ENCODE measurements around the gene FGFBP2.

The FGFBP2 gene

GRCh38 chr4:15948826-15949225 lies 14.1 kb downstream of the FGFBP2 start:
- ATAC-seq (no peak), DNase-seq (ENCODE audit: low spot score in 2 of 2) (no peak)
- Mint-ChIP-seq H3K36me3 (no peaks in the 10 kb centered on the region), H3K27ac (no peak overlapping the region), H3K4me1 (no peaks in the 10 kb centered on the region), H3K4me3 (no peak overlapping the region), H3K9me3 (no peaks in the 10 kb centered on the region)

- no peak overlapping the region for H3K4me3 Mint-ChIP-seq
- no peaks in the 10 kb centered on the region for H3K36me3 Mint-ChIP-seq
- H3K9me3 Mint-ChIP-seq: no peaks in the 10 kb centered on the region
- no peak for ATAC-seq
- H3K27ac Mint-ChIP-seq: no peak overlapping the region
- no peaks in the 10 kb centered on the region for H3K4me1 Mint-ChIP-seq
- no peak for DNase-seq (ENCODE audit: low spot score in 2 of 2)
Observed at GRCh38 chr4:15947684-15948083, 15.3 kb downstream of the FGFBP2 start.

- ATAC-seq (no peak), DNase-seq (ENCODE audit: low spot score in 2 of 2) (no peak)
- Mint-ChIP-seq H3K4me3 (no peak overlapping the region), H3K36me3 (no peaks in the 10 kb centered on the region), H3K9me3 (no peaks in the 10 kb centered on the region), H3K27ac (no peak overlapping the region), H3K4me1 (no peaks in the 10 kb centered on the region)
Observed at GRCh38 chr4:15945516-15945915, 17.5 kb downstream of the FGFBP2 start.

GRCh38 chr4:15944895-15945294 lies 18.1 kb downstream of the FGFBP2 start:
- no peak overlapping the region for H3K27ac Mint-ChIP-seq
- DNase-seq (ENCODE audit: low spot score in 2 of 2): no peak
- H3K4me1 Mint-ChIP-seq: no peaks in the 10 kb centered on the region

GRCh38 chr4:15942283-15942682 lies 20.7 kb downstream of the FGFBP2 start:
- ATAC-seq (no peak), DNase-seq (ENCODE audit: low spot score in 2 of 2) (no peak)
- H3K4me1 Mint-ChIP-seq: no peaks in the 10 kb centered on the region
- H3K4me3 Mint-ChIP-seq: no peak overlapping the region
- no peaks in the 10 kb centered on the region for H3K36me3 Mint-ChIP-seq
- no peak overlapping the region for H3K27ac Mint-ChIP-seq
- H3K9me3 Mint-ChIP-seq: no peaks in the 10 kb centered on the region

More at GRCh38 chr4:15944895-15945294, 18.1 kb downstream of the FGFBP2 start:
- ATAC-seq: no peak
- Mint-ChIP-seq H3K9me3 (no peaks in the 10 kb centered on the region), H3K36me3 (no peaks in the 10 kb centered on the region), H3K4me3 (no peak overlapping the region)

GRCh38 chr4:15938640-15939039 lies 24.3 kb downstream of the FGFBP2 start, which contains the start of gene FGFBP1:
Gene FGFBP1, minus strand, starts transcription at chr4:15938740. Its CDS starts 2,108 bp downstream, at chr4:15936632.
- Mint-ChIP-seq H3K4me1 (no peaks in the 10 kb centered on the region), H3K4me3 (no peak within 1 kb of the TSS), H3K27ac (no peak within 1 kb of the TSS), H3K9me3 (no peaks in the 10 kb centered on the region), H3K36me3 (no peaks in the 10 kb centered on the region)
- no peak for ATAC-seq
- no peak for DNase-seq (ENCODE audit: low spot score in 2 of 2)

- DNase-seq (ENCODE audit: low spot score in 2 of 2) (no peak), ATAC-seq (no peak)
- Mint-ChIP-seq H3K4me3 (no peak overlapping the region), H3K27ac (no peak overlapping the region), H3K4me1 (no peaks in the 10 kb centered on the region), H3K36me3 (no peaks in the 10 kb centered on the region), H3K9me3 (no peaks in the 10 kb centered on the region)
Observed at GRCh38 chr4:15938182-15938581, 24.8 kb downstream of the FGFBP2 start.

GRCh38 chr4:15936495-15936894 lies 26.5 kb downstream of the FGFBP2 start:
- H3K4me1 Mint-ChIP-seq: no peaks in the 10 kb centered on the region
- H3K27ac Mint-ChIP-seq: no peak overlapping the region
- H3K4me3 Mint-ChIP-seq: no peak overlapping the region
- DNase-seq (ENCODE audit: low spot score in 2 of 2) (no peak), ATAC-seq (no peak)
- no peaks in the 10 kb centered on the region for H3K36me3 Mint-ChIP-seq
- H3K9me3 Mint-ChIP-seq: no peaks in the 10 kb centered on the region

- H3K27ac Mint-ChIP-seq: no peak overlapping the region
- H3K4me1 Mint-ChIP-seq: no peaks in the 10 kb centered on the region
- no peak overlapping the region for H3K4me3 Mint-ChIP-seq
- ATAC-seq (no peak), DNase-seq (ENCODE audit: low spot score in 2 of 2) (no peak)
- no peaks in the 10 kb centered on the region for H3K36me3 Mint-ChIP-seq
- H3K9me3 Mint-ChIP-seq: no peaks in the 10 kb centered on the region
Observed at GRCh38 chr4:15935504-15936402, 27.2 kb downstream of the FGFBP2 start.

GRCh38 chr4:15934259-15934658 lies 28.7 kb downstream of the FGFBP2 start:
- no peak overlapping the region for H3K27ac Mint-ChIP-seq
- H3K4me1 Mint-ChIP-seq: no peaks in the 10 kb centered on the region
- ATAC-seq (no peak), DNase-seq (ENCODE audit: low spot score in 2 of 2) (no peak)
- H3K9me3 Mint-ChIP-seq: no peaks in the 10 kb centered on the region
- no peak overlapping the region for H3K4me3 Mint-ChIP-seq
- H3K36me3 Mint-ChIP-seq: no peaks in the 10 kb centered on the region

GRCh38 chr4:15931451-15932210 lies 31.3 kb downstream of the FGFBP2 start:
- Mint-ChIP-seq H3K4me3 (no peak overlapping the region), H3K4me1 (peaks cover 5% of the 10 kb centered on the region), H3K36me3 (no peaks in the 10 kb centered on the region), H3K27ac (no peak overlapping the region), H3K9me3 (no peaks in the 10 kb centered on the region)
- ATAC-seq (no peak), DNase-seq (ENCODE audit: low spot score in 2 of 2) (no peak)

- DNase-seq (ENCODE audit: low spot score in 2 of 2) (no peak), ATAC-seq (peak; percentile 26)
- no peak overlapping the region for H3K4me3 Mint-ChIP-seq
- no peaks in the 10 kb centered on the region for H3K36me3 Mint-ChIP-seq
- H3K9me3 Mint-ChIP-seq: no peaks in the 10 kb centered on the region
- no peak overlapping the region for H3K27ac Mint-ChIP-seq
- H3K4me1 Mint-ChIP-seq: peaks cover 5% of the 10 kb centered on the region
Observed at GRCh38 chr4:15930314-15930713, 32.7 kb downstream of the FGFBP2 start.

- peak; percentile 61 for ATAC-seq
Observed at GRCh38 chr4:15929540-15929939, 33.4 kb downstream of the FGFBP2 start.

GRCh38 chr4:15928883-15929282 lies 34.1 kb downstream of the FGFBP2 start:
- ATAC-seq (peak; percentile 82), DNase-seq (ENCODE audit: low spot score in 2 of 2) (no peak)
- peak overlapping the region; percentile 25 for H3K4me3 Mint-ChIP-seq
- H3K36me3 Mint-ChIP-seq: no peaks in the 10 kb centered on the region
- H3K9me3 Mint-ChIP-seq: no peaks in the 10 kb centered on the region
- H3K4me1 Mint-ChIP-seq: peaks cover 5% of the 10 kb centered on the region
- H3K27ac Mint-ChIP-seq: peak overlapping the region; percentile 50

More at GRCh38 chr4:15929540-15929939, 33.4 kb downstream of the FGFBP2 start:
- Mint-ChIP-seq H3K4me3 (no peak overlapping the region), H3K36me3 (no peaks in the 10 kb centered on the region), H3K27ac (no peak overlapping the region), H3K9me3 (no peaks in the 10 kb centered on the region), H3K4me1 (peaks cover 5% of the 10 kb centered on the region)
- DNase-seq (ENCODE audit: low spot score in 2 of 2): no peak

GRCh38 chr4:15926486-15926885 lies 36.5 kb downstream of the FGFBP2 start:
- no peak for DNase-seq (ENCODE audit: low spot score in 2 of 2)
- ATAC-seq: no peak
- Mint-ChIP-seq H3K36me3 (no peaks in the 10 kb centered on the region), H3K4me3 (no peak overlapping the region), H3K4me1 (peaks cover 5% of the 10 kb centered on the region), H3K27ac (no peak overlapping the region), H3K9me3 (no peaks in the 10 kb centered on the region)

- peaks cover 5% of the 10 kb centered on the region for H3K4me1 Mint-ChIP-seq
- no peak overlapping the region for H3K27ac Mint-ChIP-seq
- no peaks in the 10 kb centered on the region for H3K9me3 Mint-ChIP-seq
- no peak overlapping the region for H3K4me3 Mint-ChIP-seq
- H3K36me3 Mint-ChIP-seq: no peaks in the 10 kb centered on the region
- ATAC-seq (no peak), DNase-seq (ENCODE audit: low spot score in 2 of 2) (no peak)
Observed at GRCh38 chr4:15925830-15926229, 37.1 kb downstream of the FGFBP2 start.
